ENCODE measurements around the gene PCDHGB4.

DNA sequence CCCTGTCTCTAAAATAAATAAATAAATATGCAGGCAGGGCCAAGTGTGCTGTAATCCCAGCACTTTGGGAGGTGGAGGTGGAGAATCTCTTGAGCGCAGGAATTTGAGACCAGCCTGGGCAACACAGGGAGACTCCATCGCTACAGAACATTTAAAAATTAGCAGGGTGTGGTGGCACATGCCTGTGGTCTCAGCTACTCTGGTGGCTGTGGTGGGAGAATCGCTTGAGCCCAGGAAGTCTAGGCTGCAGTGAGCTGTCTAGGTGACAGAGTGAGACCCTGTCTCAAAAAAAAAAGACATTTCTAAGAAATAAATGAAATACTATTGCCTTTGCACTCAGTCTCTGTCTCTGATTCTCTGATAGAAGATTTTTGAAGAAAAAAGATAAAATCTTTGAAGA, 24.1 kb downstream of the PCDHGB4 start:
- TF ChIP-seq, protein P1, sequence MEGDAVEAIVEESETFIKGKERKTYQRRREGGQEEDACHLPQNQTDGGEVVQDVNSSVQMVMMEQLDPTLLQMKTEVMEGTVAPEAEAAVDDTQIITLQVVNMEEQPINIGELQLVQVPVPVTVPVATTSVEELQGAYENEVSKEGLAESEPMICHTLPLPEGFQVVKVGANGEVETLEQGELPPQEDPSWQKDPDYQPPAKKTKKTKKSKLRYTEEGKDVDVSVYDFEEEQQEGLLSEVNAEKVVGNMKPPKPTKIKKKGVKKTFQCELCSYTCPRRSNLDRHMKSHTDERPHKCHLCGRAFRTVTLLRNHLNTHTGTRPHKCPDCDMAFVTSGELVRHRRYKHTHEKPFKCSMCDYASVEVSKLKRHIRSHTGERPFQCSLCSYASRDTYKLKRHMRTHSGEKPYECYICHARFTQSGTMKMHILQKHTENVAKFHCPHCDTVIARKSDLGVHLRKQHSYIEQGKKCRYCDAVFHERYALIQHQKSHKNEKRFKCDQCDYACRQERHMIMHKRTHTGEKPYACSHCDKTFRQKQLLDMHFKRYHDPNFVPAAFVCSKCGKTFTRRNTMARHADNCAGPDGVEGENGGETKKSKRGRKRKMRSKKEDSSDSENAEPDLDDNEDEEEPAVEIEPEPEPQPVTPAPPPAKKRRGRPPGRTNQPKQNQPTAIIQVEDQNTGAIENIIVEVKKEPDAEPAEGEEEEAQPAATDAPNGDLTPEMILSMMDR (IDR thresholded peaks at IDR 0.05) = no peak
- no peak for TF ChIP-seq POLR2A (IDR thresholded peaks at IDR 0.05)

All from uterus (tissue), 2 donors.